Measurements from ENCODE around the gene SNRK. TPM values are rescaled to one million over a fixed set of nuclear protein-coding genes. Genes with fewer than 3 reads are reported as not detected.

Gene SNRK
- total and polyA plus RNA-seq, 2 donors (not counting 3 experiments of a cell fraction or from before 2014, with no cell fraction given) = 43.3 to 99.9 TPM

GRCh38 chr3:43287500-43287873, 1.1 kb downstream of the SNRK start:
- ChIA-PET POLR2A (no interaction called here), CTCF (interaction anchor here (0.8 to 3.5 kb wide), 5 partner anchors 40 to 216 kb away, joined by 3 to 45 read pairs (median 20); no protein-coding TSS in a partner anchor)
- TF ChIP-seq POLR2A (IDR thresholded peaks at IDR 0.05; ENCODE audit: low read depth, low read length) (no peak), EZH2 (IDR thresholded peaks at IDR 0.05; ENCODE audit: borderline replicate concordance, low read depth, low read length, severe bottlenecking) (no peak), MAX (IDR thresholded peaks at IDR 0.05; ENCODE audit: insufficient read depth, insufficient read length) (no peak), GATA2 (IDR thresholded peaks at IDR 0.05; ENCODE audit: insufficient read depth, insufficient read length, low read depth, low read length) (no peak), CTCF (IDR thresholded peaks at IDR 0.05; ENCODE audit: extremely low read depth in 1 of 2, insufficient read depth in 1 of 2, low read depth in 1 of 2, low read length in 2 of 2) (no peak), POLR2AphosphoS5 (IDR thresholded peaks at IDR 0.05; ENCODE audit: insufficient read depth, low read depth, low read length) (no peak), MYC (IDR thresholded peaks at IDR 0.05; ENCODE audit: low read depth, low read length) (no peak), FOS (IDR thresholded peaks at IDR 0.05; ENCODE audit: borderline replicate concordance, insufficient read depth, low read length) (no peak), JUN (IDR thresholded peaks at IDR 0.05; ENCODE audit: borderline replicate concordance, insufficient read depth, insufficient read length, low read depth) (no peak)
- H3K27ac ChIP-seq (ENCODE audit: insufficient read depth, low read depth, low read length) = peak overlapping the region; percentile 100
- H2AFZ ChIP-seq (ENCODE audit: low read depth, low read length) = no peak overlapping the region
- dilution Hi-C loops (cut with MboI; ENCODE audit: extremely low pct_ligation_motif_present, low sequenced_read_pairs) = no loop called here
- H4K20me1 ChIP-seq (replicated peaks; ENCODE audit: control insufficient read depth, extremely low read depth, insufficient read depth, low read length) = peaks cover 9% of the 10 kb centered on the region
- H3K9ac ChIP-seq (replicated peaks; ENCODE audit: extremely low read depth, insufficient read depth, low read length) = peak overlapping the region; percentile 100
- DNase-seq (ENCODE audit: low read depth, low spot score) = peak; percentile 33
- H3K27me3 ChIP-seq (ENCODE audit: control insufficient read depth in 2 of 2, insufficient read depth in 2 of 2, low read length in 2 of 2) = no peaks in the 10 kb centered on the region
- no peak for FAIRE-seq
- H3K4me2 ChIP-seq (ENCODE audit: insufficient read depth, low read length) = peak overlapping the region; percentile 95
- peaks cover 59% of the 10 kb centered on the region for H3K79me2 ChIP-seq (ENCODE audit: control insufficient read depth, insufficient read depth, low read length)
- no peaks in the 10 kb centered on the region for H3K9me3 ChIP-seq (replicated peaks; ENCODE audit: control insufficient read depth, insufficient read depth, low read length)
- intact Hi-C loops (cut with micrococcal nuclease) = loop anchor here (2.0 to 10.0 kb wide), 4 partner anchors 323 to 950 kb away; partner anchors contain the start of gene ANO10
- H3K36me3 ChIP-seq (ENCODE audit: control insufficient read depth in 2 of 2, extremely low read depth in 1 of 2, insufficient read depth in 2 of 2, low read length in 2 of 2) = peaks cover 0 to 13% of the 10 kb centered on the region in 2 experiments
- H3K4me1 ChIP-seq (ENCODE audit: control insufficient read depth, extremely low read depth, insufficient read depth, low read length) = peaks cover 55% of the 10 kb centered on the region
- peak overlapping the region; percentile 60 to 100 (median 99) for H3K4me3 ChIP-seq (replicated peaks in 1 of 3; ENCODE audit: insufficient read depth in 1 of 3, low read depth in 1 of 3, low read length in 3 of 3)
- TSS peak; percentile 46 for BruUV-seq (replicated peaks)
- H3K9me1 ChIP-seq (replicated peaks; ENCODE audit: control insufficient read depth, extremely low read depth, insufficient read depth, low read length) = no peaks in the 10 kb centered on the region

Measured in endothelial cell of umbilical vein (primary cell).